K562 (cell line): ENCODE results near the gene MGAT4B. TPM values are rescaled to one million over a fixed set of nuclear protein-coding genes. Genes with fewer than 3 reads are reported as not detected.

Source experiments
- ATF7 ChIP-seq: fragments of 450-650 bp; IDR thresholded peaks from 2 replicates; pipeline ENCODE4 v1.7.1; 2014; ENCODE audit warnings: mild to moderate bottlenecking, moderate library complexity
- CBX1 ChIP-seq: sonication (generic); IDR thresholded peaks from 2 replicates; pipeline ENCODE4 v1.6.1; 2016; ENCODE audit warnings: antibody characterized with exemption, low read depth, mild to moderate bottlenecking
- CREB3L1 ChIP-seq: fragments of 450-650 bp; IDR thresholded peaks from 2 replicates; pipeline ENCODE4 v1.6.1; 2014; ENCODE audit warnings: low read depth, mild to moderate bottlenecking, moderate library complexity, borderline replicate concordance
- CREBBP ChIP-seq: IDR thresholded peaks from one replicate; pipeline ENCODE4 v1.6.1; 2012; ENCODE audit warnings: low read depth, mild to moderate bottlenecking, control low read depth, inconsistent platforms, low read length
- FIP1L1 ChIP-seq: fragments of 200-400 bp; formaldehyde crosslinking; IDR thresholded peaks from 2 replicates; pipeline ENCODE4 v1.6.1; 2018; ENCODE audit warnings: mild to moderate bottlenecking, low read depth, low read length; ENCODE audit not compliant: poor library complexity, severe bottlenecking
- GTF2E2 ChIP-seq: fragments of 200-800 bp; sonication (Bioruptor generic); IDR thresholded peaks from 2 replicates; pipeline ENCODE4 v1.6.1; 2016; ENCODE audit warnings: missing genetic modification characterization, missing compliant biosample characterization
- LARP7 ChIP-seq: fragments of 450-650 bp; IDR thresholded peaks from 2 replicates; pipeline ENCODE4 v1.6.1; 2016
- MXD1 ChIP-seq: fragments of 250-450 bp; sonication (Bioruptor Pico); IDR thresholded peaks from 2 replicates; pipeline ENCODE4 v1.8.0; 2021; ENCODE audit warnings: borderline replicate concordance, mild to moderate bottlenecking, moderate library complexity; ENCODE audit not compliant: poor library complexity, severe bottlenecking
- NFATC3 ChIP-seq: fragments of 450-650 bp; IDR thresholded peaks from 2 replicates; pipeline ENCODE4 v1.6.1; 2017; ENCODE audit warnings: mild to moderate bottlenecking
- NR2C2 ChIP-seq, 2 experiments: fragments of 200-800 bp in 1 of 2; sonication (Bioruptor generic) in 1 of 2; sonication (generic) in 1 of 2; formaldehyde crosslinking in 1 of 2; IDR thresholded peaks; 2 replicates each; pipeline versions ENCODE4 v1.6.1 to v1.8.0; 2016 to 2022; ENCODE audit warnings: mild to moderate bottlenecking in 1 of 2, missing compliant biosample characterization in 1 of 2, missing genetic modification characterization in 1 of 2, missing genetic modification reagents in 1 of 2
- PHF21A ChIP-seq: fragments of 450-650 bp; IDR thresholded peaks from 2 replicates; pipeline ENCODE4 v1.6.1; 2017; ENCODE audit warnings: low read depth, borderline replicate concordance
- SP1 ChIP-seq: sonication (generic); formaldehyde crosslinking; IDR thresholded peaks from 2 replicates; pipeline ENCODE4 v1.8.1; 2022; ENCODE audit warnings: mild to moderate bottlenecking, missing genetic modification reagents
- THAP7 ChIP-seq: fragments of 250-450 bp; sonication (Bioruptor Pico); IDR thresholded peaks from 2 replicates; pipeline ENCODE4 v1.5.0; 2021
- THRB ChIP-seq: fragments of 450-650 bp; formaldehyde crosslinking; conservative IDR thresholded peaks from 2 replicates; pipeline ENCODE4 v1.4.0; 2022; ENCODE audit warnings: mild to moderate bottlenecking, missing genetic modification characterization
- XRCC5 ChIP-seq: fragments of 200-400 bp; formaldehyde crosslinking; IDR thresholded peaks from 2 replicates; pipeline ENCODE4 v1.6.1; 2017; ENCODE audit warnings: low read depth, mild to moderate bottlenecking, low read length
- ZNF24 ChIP-seq: fragments of 450-650 bp; IDR thresholded peaks from 2 replicates; pipeline ENCODE4 v1.6.1; 2016
- ZNF316 ChIP-seq: fragments of 450-650 bp; IDR thresholded peaks from 2 replicates; pipeline ENCODE4 v1.6.1; 2016
- ZNF717 ChIP-seq: fragments of 250-450 bp; sonication (Bioruptor Pico); IDR thresholded peaks from 2 replicates; pipeline ENCODE4 v1.5.0; 2021
- ZNF766 ChIP-seq: fragments of 200-800 bp; sonication (Bioruptor generic); conservative IDR thresholded peaks from 2 replicates; pipeline ENCODE4 v1.6.1; 2016; ENCODE audit warnings: missing genetic modification characterization, missing compliant biosample characterization
- polyA plus RNA-seq, 8 experiments: library from polyadenylated mRNA; depleted of rRNA in 4 of 8; stranded (reverse) in 5 of 8; unstranded in 3 of 8; fragments of >200 nt; fragmentation: Nextera tagmentation in 2 of 8; fragmentation: Illumina TruSeq in 1 of 8; extraction: Ambion mirVana in 2 of 8; extraction: Trizol in 1 of 8; gene quantifications; 2 replicates each; pipeline versions ENCODE4 v1.2.1 to v1.2.3, GENCODE V29; 2011 to 2014; ENCODE audit warnings: inconsistent platforms in 1 of 8, missing spikeins in 1 of 8
- total RNA-seq, 7 experiments: library from RNA; depleted of rRNA in 6 of 7; stranded (reverse); fragments of >200 nt in 6 of 7; fragmentation: Illumina TruSeq in 2 of 7; extraction: Trizol in 2 of 7; gene quantifications; 2 replicates each; pipeline versions ENCODE4 v1.2.1 to v1.2.3, GENCODE V29; 2011 to 2021; ENCODE audit warnings: low replicate concordance in 1 of 7
- TF ChIP-seq, protein P1 (sequence below): sonication (generic); formaldehyde crosslinking; IDR thresholded peaks from 2 replicates; pipeline ENCODE4 v1.8.0; 2022; ENCODE audit warnings: missing genetic modification reagents, mild to moderate bottlenecking, borderline replicate concordance
- TF ChIP-seq, protein P2 (sequence below): fragments of 200-800 bp; sonication (Bioruptor generic); IDR thresholded peaks from 2 replicates; pipeline ENCODE4 v1.6.1; 2017; ENCODE audit warnings: missing genetic modification characterization, missing compliant biosample characterization

MGAT4B gene
- total and polyA plus RNA-seq, 9 of the 15 experiments (the other 6 are each of a cell fraction or from before 2014, with no cell fraction given) = 0.34 to 133 (median 75.4) TPM

- no peak for TF ChIP-seq CBX1
- TF ChIP-seq CREB3L1 = no peak
- no peak for TF ChIP-seq ZNF24
- peak; percentile 89 for TF ChIP-seq THAP7 (CRISPR knock-in tag)
- TF ChIP-seq PHF21A = no peak
- no peak for TF ChIP-seq ZNF316
- no peak for TF ChIP-seq GTF2E2 (tag)
- peak; percentile 71 for TF ChIP-seq SP1
- TF ChIP-seq LARP7 = no peak
- no peak for TF ChIP-seq ZNF717 (CRISPR knock-in tag)
- no peak for TF ChIP-seq MXD1 (CRISPR knock-in tag)
- TF ChIP-seq, protein P1, sequence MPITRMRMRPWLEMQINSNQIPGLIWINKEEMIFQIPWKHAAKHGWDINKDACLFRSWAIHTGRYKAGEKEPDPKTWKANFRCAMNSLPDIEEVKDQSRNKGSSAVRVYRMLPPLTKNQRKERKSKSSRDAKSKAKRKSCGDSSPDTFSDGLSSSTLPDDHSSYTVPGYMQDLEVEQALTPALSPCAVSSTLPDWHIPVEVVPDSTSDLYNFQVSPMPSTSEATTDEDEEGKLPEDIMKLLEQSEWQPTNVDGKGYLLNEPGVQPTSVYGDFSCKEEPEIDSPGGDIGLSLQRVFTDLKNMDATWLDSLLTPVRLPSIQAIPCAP (CRISPR knock-in tag) = peak; percentile 80; the same call in 1 of the 2 replicates
- TF ChIP-seq CREBBP = no peak
- TF ChIP-seq, protein P2, sequence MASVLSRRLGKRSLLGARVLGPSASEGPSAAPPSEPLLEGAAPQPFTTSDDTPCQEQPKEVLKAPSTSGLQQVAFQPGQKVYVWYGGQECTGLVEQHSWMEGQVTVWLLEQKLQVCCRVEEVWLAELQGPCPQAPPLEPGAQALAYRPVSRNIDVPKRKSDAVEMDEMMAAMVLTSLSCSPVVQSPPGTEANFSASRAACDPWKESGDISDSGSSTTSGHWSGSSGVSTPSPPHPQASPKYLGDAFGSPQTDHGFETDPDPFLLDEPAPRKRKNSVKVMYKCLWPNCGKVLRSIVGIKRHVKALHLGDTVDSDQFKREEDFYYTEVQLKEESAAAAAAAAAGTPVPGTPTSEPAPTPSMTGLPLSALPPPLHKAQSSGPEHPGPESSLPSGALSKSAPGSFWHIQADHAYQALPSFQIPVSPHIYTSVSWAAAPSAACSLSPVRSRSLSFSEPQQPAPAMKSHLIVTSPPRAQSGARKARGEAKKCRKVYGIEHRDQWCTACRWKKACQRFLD (CRISPR knock-in tag) = no peak
- TF ChIP-seq NFATC3 = no peak
- no peak for TF ChIP-seq ATF7
- TF ChIP-seq XRCC5 = no peak
- no peak for TF ChIP-seq THRB (CRISPR knock-in tag)
- peak; percentile 93 for TF ChIP-seq FIP1L1
- TF ChIP-seq NR2C2 (CRISPR knock-in tag; IDR thresholded peaks at IDR 0.05) = no peak
- TF ChIP-seq NR2C2 (tag; IDR thresholded peaks at IDR 0.05) = peak; percentile 20
- no peak for TF ChIP-seq ZNF766
Observed at GRCh38 chr5:179821298-179822058, 14.8 kb upstream of the MGAT4B start (continued).
